Ishikawa (cell line): ENCODE data around the gene ARHGAP32.

ENCODE experiments used
- CEBPB ChIP-seq: IDR thresholded peaks from 2 replicates; pipeline ENCODE4 v1.6.1; 2012
- CREB1 ChIP-seq: IDR thresholded peaks from 2 replicates; pipeline ENCODE4 v1.6.1; 2012; ENCODE audit warnings: low read depth
- EGR1 ChIP-seq: IDR thresholded peaks from 2 replicates; pipeline ENCODE4 v1.6.1; 2012
- EP300 ChIP-seq: IDR thresholded peaks from 2 replicates; pipeline ENCODE4 v1.6.1; 2012; ENCODE audit warnings: borderline replicate concordance
- FOXM1 ChIP-seq: IDR thresholded peaks from 2 replicates; pipeline ENCODE4 v1.6.1; 2012; ENCODE audit warnings: low read depth, borderline replicate concordance
- NFIC ChIP-seq: IDR thresholded peaks from 2 replicates; pipeline ENCODE4 v1.6.1; 2012
- RAD21 ChIP-seq: IDR thresholded peaks from 2 replicates; pipeline ENCODE4 v1.6.1; 2012; ENCODE audit warnings: low read depth
- TAF1 ChIP-seq: IDR thresholded peaks from 2 replicates; pipeline ENCODE4 v1.6.1; 2012; ENCODE audit warnings: low read depth, mild to moderate bottlenecking
- TCF12 ChIP-seq: IDR thresholded peaks from 2 replicates; pipeline ENCODE4 v1.6.1; 2012; ENCODE audit warnings: low read depth
- TEAD4 ChIP-seq: IDR thresholded peaks from 2 replicates; pipeline ENCODE4 v1.6.1; 2012
- YY1 ChIP-seq: IDR thresholded peaks from 2 replicates; pipeline ENCODE4 v1.6.1; 2012; ENCODE audit warnings: low read depth
- ZBTB7A ChIP-seq: IDR thresholded peaks from 2 replicates; pipeline ENCODE4 v1.6.1; 2012; ENCODE audit warnings: low read depth
- TF ChIP-seq, protein P1 (sequence below): IDR thresholded peaks from 2 replicates; pipeline ENCODE4 v1.6.1; 2012; ENCODE audit warnings: low read depth, mild to moderate bottlenecking
- TF ChIP-seq, protein P2 (sequence below): IDR thresholded peaks from 2 replicates; pipeline ENCODE4 v1.6.1; 2012
- TF ChIP-seq, protein P3 (sequence below): IDR thresholded peaks from 2 replicates; pipeline ENCODE4 v1.6.1; 2012

ARHGAP32 gene

GRCh38 chr11:129215506-129216245, 23.6 kb upstream of the ARHGAP32 start:
- no peak for TF ChIP-seq CEBPB
- TF ChIP-seq NFIC = no peak
- no peak for TF ChIP-seq YY1
- no peak for TF ChIP-seq TCF12
- TF ChIP-seq, protein P1, sequence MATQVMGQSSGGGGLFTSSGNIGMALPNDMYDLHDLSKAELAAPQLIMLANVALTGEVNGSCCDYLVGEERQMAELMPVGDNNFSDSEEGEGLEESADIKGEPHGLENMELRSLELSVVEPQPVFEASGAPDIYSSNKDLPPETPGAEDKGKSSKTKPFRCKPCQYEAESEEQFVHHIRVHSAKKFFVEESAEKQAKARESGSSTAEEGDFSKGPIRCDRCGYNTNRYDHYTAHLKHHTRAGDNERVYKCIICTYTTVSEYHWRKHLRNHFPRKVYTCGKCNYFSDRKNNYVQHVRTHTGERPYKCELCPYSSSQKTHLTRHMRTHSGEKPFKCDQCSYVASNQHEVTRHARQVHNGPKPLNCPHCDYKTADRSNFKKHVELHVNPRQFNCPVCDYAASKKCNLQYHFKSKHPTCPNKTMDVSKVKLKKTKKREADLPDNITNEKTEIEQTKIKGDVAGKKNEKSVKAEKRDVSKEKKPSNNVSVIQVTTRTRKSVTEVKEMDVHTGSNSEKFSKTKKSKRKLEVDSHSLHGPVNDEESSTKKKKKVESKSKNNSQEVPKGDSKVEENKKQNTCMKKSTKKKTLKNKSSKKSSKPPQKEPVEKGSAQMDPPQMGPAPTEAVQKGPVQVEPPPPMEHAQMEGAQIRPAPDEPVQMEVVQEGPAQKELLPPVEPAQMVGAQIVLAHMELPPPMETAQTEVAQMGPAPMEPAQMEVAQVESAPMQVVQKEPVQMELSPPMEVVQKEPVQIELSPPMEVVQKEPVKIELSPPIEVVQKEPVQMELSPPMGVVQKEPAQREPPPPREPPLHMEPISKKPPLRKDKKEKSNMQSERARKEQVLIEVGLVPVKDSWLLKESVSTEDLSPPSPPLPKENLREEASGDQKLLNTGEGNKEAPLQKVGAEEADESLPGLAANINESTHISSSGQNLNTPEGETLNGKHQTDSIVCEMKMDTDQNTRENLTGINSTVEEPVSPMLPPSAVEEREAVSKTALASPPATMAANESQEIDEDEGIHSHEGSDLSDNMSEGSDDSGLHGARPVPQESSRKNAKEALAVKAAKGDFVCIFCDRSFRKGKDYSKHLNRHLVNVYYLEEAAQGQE = no peak
- TF ChIP-seq FOXM1 = no peak
- no peak for TF ChIP-seq TEAD4
- TF ChIP-seq, protein P2, sequence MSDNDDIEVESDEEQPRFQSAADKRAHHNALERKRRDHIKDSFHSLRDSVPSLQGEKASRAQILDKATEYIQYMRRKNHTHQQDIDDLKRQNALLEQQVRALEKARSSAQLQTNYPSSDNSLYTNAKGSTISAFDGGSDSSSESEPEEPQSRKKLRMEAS = no peak
- no peak for TF ChIP-seq RAD21
- no peak for TF ChIP-seq EP300
- no peak for TF ChIP-seq EGR1
- TF ChIP-seq, protein P3, sequence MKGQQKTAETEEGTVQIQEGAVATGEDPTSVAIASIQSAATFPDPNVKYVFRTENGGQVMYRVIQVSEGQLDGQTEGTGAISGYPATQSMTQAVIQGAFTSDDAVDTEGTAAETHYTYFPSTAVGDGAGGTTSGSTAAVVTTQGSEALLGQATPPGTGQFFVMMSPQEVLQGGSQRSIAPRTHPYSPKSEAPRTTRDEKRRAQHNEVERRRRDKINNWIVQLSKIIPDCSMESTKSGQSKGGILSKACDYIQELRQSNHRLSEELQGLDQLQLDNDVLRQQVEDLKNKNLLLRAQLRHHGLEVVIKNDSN = no peak
- no peak for TF ChIP-seq TAF1

DNA sequence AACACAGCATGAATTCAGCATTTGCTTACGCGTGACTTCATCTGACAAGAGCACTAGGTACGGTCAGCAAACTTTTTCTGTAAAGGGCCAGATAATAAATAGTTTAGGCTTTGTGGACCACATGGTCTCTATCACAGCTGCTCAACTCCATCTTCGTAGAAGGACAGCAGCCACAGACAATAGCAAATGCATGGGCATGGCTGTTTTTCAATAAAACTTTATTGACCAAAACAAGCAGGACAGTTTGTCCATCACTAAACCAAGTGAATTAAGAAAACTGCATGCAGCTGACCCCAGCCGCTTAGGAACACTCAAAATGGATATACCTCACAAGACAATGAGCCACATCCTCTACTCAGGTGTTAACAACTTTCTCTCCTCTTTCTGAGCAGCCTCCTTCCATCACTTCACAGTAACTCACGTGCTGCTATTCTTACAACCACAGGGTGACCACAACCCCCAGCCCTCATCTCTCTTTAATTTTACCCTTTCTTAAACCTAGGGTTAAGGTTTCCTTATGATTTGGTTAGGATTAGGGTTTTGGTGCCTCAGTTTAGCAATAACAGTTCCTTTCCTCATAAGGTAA, 22.7 kb upstream of the ARHGAP32 start:
- TF ChIP-seq RAD21 (no peak), CEBPB (no peak), CREB1 (no peak), FOXM1 (no peak), EGR1 (no peak), EP300 (no peak)
- TF ChIP-seq, protein P1 = no peak
- TF ChIP-seq, protein P3 = no peak

DNA sequence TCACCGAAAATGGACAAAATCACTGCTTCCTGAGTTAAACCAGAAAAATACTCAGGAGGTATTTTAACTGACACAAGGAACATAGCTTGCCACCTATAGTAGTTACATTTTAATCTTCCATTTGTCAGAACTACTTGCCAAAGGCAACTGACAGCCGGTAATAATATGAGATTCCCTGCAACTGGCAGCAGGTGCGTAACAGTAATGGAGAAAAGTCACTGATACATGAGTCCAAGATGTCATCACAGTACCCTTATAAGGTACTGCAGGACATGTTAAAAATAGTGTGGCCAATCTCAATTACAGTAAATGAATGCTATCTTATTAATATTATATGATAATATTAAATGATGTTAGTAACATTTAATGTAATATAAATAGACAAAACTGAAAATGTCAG, 21.1 kb upstream of the ARHGAP32 start:
- TF ChIP-seq RAD21 (no peak), EP300 (no peak), NFIC (no peak), ZBTB7A (no peak), TCF12 (no peak), EGR1 (no peak), FOXM1 (no peak)
- TF ChIP-seq, protein P1 = no peak

DNA sequence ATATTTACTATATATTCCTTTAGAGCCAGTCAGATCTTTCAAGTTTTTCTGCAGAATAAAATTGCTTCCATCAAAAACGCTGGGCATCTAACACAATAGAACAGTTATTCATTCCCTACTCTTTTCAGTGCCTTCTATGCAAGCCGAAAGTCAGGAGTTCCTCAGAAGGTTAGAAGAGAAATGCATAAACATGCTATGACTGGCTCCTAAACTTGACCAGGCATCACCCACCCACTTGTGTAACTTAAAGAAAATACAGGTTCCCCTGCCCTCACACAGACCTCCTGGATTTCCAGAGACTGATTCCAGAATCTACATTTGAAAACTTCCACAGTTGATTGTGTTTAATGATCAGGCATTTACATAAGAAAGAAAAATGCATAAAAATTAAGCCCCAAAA, 19.3 kb upstream of the ARHGAP32 start:
- TF ChIP-seq EP300 = no peak
- TF ChIP-seq EGR1 = no peak
- TF ChIP-seq, protein P3 = no peak
- no peak for TF ChIP-seq TCF12
- TF ChIP-seq YY1 = no peak
- TF ChIP-seq CEBPB = no peak
- no peak for TF ChIP-seq FOXM1
- no peak for TF ChIP-seq NFIC
- no peak for TF ChIP-seq RAD21
